HepG2 (cell line): Measurements from ENCODE around the gene COBLL1. TPM values are rescaled to one million over a fixed set of nuclear protein-coding genes. Genes with fewer than 3 reads are reported as not detected.

ENCODE experiments used
- ATAC-seq: fragments of 200-7000 bp; cut with Tn5 transposase; 3 replicates; pipeline ENCODE4 v1.9.1; 2020; ENCODE audit warnings: mild to moderate bottlenecking, moderate library complexity
- BruUV-seq: library from RNA; stranded (reverse); fragments of 400-500 nt; replicated peaks from 2 replicates; lab custom pipeline; 2021; lab: Mats Ljungman, UMichigan
- CTCF ChIA-PET: fragments of 300-600 bp; formaldehyde crosslinking; extraction: SDS; loops from one replicate; lab custom pipeline; 2021; ENCODE audit warnings: low total read pairs, inconsistent platforms, low intra/inter-chr PET ratio; lab: Yijun Ruan, JAX
- POLR2A ChIA-PET: fragments of 350-600 bp; sonication (Branson Sonifier 250); formaldehyde crosslinking; loops from one replicate; lab custom pipeline; 2020; ENCODE audit warnings: antibody characterized with exemption, inconsistent platforms; lab: Yijun Ruan, JAX
- DNase-seq: peaks from one replicate; pipeline ENCODE4 v3.0.0-alpha.2; 2015; ENCODE audit warnings: low spot score
- FAIRE-seq: peaks from 3 replicates; lab custom pipeline; 2011; peaks lifted over from hg19 to GRCh38; lab: Jason Lieb, UNC
- H2AFZ ChIP-seq: one replicate; pipeline ENCODE4 v1.6.1; 2011; ENCODE audit warnings: low read length, inconsistent platforms
- H3K27ac ChIP-seq: fragments of 300-600 bp; 3 replicates; pipeline ENCODE4 v1.8.0; 2011; ENCODE audit warnings: mixed run types, mild to moderate bottlenecking, mixed read lengths, low read length, inconsistent platforms; ENCODE audit not compliant: insufficient read depth; ENCODE audit errors: extremely low read length
- H3K27me3 ChIP-seq, 2 experiments: fragments of 200-600 bp in 1 of 2; 2 replicates in 1 of 2; 3 replicates in 1 of 2; pipeline versions ENCODE4 v1.6.0 to v1.8.0; 2011; ENCODE audit warnings: low read length in 2 of 2, mild to moderate bottlenecking in 2 of 2, moderate library complexity in 2 of 2, inconsistent platforms in 1 of 2; ENCODE audit not compliant: insufficient read depth in 2 of 2, control insufficient read depth in 1 of 2
- H3K36me3 ChIP-seq, 2 experiments: fragments of 200-600 bp in 1 of 2; replicated peaks in 1 of 2; 2 replicates in 1 of 2; 3 replicates in 1 of 2; pipeline versions ENCODE4 v1.5.1 to v1.8.0; 2011; ENCODE audit warnings: low read length in 2 of 2, inconsistent platforms in 1 of 2; ENCODE audit not compliant: insufficient read depth in 2 of 2, control insufficient read depth in 1 of 2
- H3K4me1 ChIP-seq: 2 replicates; pipeline ENCODE4 v1.5.1; 2012; ENCODE audit warnings: low read length, inconsistent platforms; ENCODE audit not compliant: insufficient read depth
- H3K4me2 ChIP-seq: 2 replicates; pipeline ENCODE4 v1.6.0; 2011; ENCODE audit warnings: low read depth, low read length, inconsistent platforms
- H3K4me3 ChIP-seq, 3 experiments: fragments of 200-600 bp in 1 of 3; sonication (generic), shearing (Covaris generic) in 1 of 3; replicated peaks in 1 of 3; 2 replicates each; pipeline ENCODE4 v1.5.1; 2011 to 2016; ENCODE audit warnings: low read length in 3 of 3, inconsistent platforms in 2 of 3, low read depth in 2 of 3, mild to moderate bottlenecking in 2 of 3, control low read depth in 1 of 3, mixed read lengths in 1 of 3; ENCODE audit not compliant: insufficient read depth in 1 of 3
- H3K79me2 ChIP-seq: one replicate; pipeline ENCODE4 v1.6.1; 2011; ENCODE audit warnings: low read length, inconsistent platforms; ENCODE audit not compliant: insufficient read depth
- H3K9ac ChIP-seq: 2 replicates; pipeline ENCODE4 v1.6.0; 2011; ENCODE audit warnings: mild to moderate bottlenecking, low read depth, low read length, inconsistent platforms; ENCODE audit not compliant: insufficient read depth
- H3K9me3 ChIP-seq: 2 replicates; pipeline ENCODE4 v1.5.1; 2012; ENCODE audit warnings: mild to moderate bottlenecking, low read length
- H4K20me1 ChIP-seq: 2 replicates; pipeline ENCODE4 v1.6.0; 2011; ENCODE audit warnings: inconsistent platforms, mild to moderate bottlenecking, low read length, moderate library complexity; ENCODE audit not compliant: insufficient read depth
- CHD4 ChIP-seq: fragments of 200-600 bp; sonication (generic); IDR thresholded peaks from 2 replicates; pipeline ENCODE4 v1.7.0; 2017; ENCODE audit warnings: mild to moderate bottlenecking, low read length, borderline replicate concordance
- HMG20A ChIP-seq: IDR thresholded peaks from 2 replicates; pipeline ENCODE4 v1.6.1; 2016; ENCODE audit warnings: borderline replicate concordance
- WGBS: methylation state at CpG from one replicate; pipeline ENCODE4 v1.1.6; 2017; ENCODE audit warnings: low lambda C conversion rate; 5-methylcytosine and 5-hydroxymethylcytosine counted together
- in situ Hi-C: cut with HindIII; loops from 2 replicates; pipeline ENCODE4 v1.10.0; 2017; ENCODE audit warnings: low pct_unique_long_range_greater_than_20kb; ENCODE audit not compliant: extremely low pct_ligation_motif_present
- intact Hi-C: fragments of 100-400 bp; cut with micrococcal nuclease; formaldehyde crosslinking; loops from one replicate; pipeline ENCODE4 v1.10.0; 2022; ENCODE audit not compliant: unreplicated experiment
- polyA plus RNA-seq, 8 experiments: library from polyadenylated mRNA; depleted of rRNA in 3 of 8; stranded (reverse) in 7 of 8; unstranded in 1 of 8; fragments of >200 nt; fragmentation: Illumina TruSeq in 4 of 8; extraction: Trizol in 4 of 8; gene quantifications; 2 replicates each; pipeline versions ENCODE4 v1.2.1 to v1.2.3, GENCODE V29; 2011 to 2016; ENCODE audit warnings: low read depth in 4 of 8, missing spikeins in 1 of 8, mixed read lengths in 1 of 8; ENCODE audit not compliant: insufficient read depth in 1 of 8
- total RNA-seq, 5 experiments: library from RNA; depleted of rRNA; stranded (reverse); fragments of >200 nt; fragmentation: Illumina TruSeq; extraction: Trizol; gene quantifications; 2 replicates each; pipeline ENCODE4 v1.2.3, GENCODE V29; 2016; ENCODE audit warnings: low read depth in 1 of 5
- TF ChIP-seq, protein P1 (sequence below): sonication (generic); formaldehyde crosslinking; IDR thresholded peaks from 2 replicates; pipeline ENCODE4 v1.4.0; 2020; ENCODE audit warnings: mild to moderate bottlenecking, missing genetic modification reagents
- TF ChIP-seq, protein P2 (sequence below): sonication (generic); formaldehyde crosslinking; IDR thresholded peaks from 2 replicates; pipeline ENCODE4 v1.4.0; 2020; ENCODE audit warnings: mild to moderate bottlenecking, missing genetic modification reagents

The COBLL1 gene
- total and polyA plus RNA-seq, 2 of the 13 experiments (the other 11 are each of a cell fraction or from before 2014, with no cell fraction given), result 32.6 to 86.8 TPM

DNA sequence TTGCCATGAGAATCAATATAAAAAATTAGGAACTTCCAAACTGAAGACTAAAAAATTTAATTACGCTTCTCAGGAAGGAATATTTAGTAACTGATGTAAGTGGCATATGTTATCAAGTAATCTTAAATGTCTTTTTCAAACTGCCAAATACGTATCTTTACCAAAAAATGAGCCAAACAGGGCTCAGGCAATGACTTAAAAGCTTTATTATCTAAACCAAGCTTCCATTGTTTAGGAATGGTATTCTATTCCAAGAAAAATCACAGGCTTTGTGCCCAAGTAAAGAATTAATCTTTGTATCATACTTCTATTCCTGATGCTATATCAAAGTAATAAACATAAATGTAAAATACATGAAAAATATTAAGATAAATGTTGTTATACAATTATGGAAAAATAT is 148.7 kb downstream of the COBLL1 start:
- H3K36me3 ChIP-seq, result peaks cover 15 to 47% of the 10 kb centered on the region in 2 experiments
- ATAC-seq (no peak), FAIRE-seq (no peak), DNase-seq (no peak)
- in situ Hi-C loops (no loop called here), intact Hi-C loops (loop anchor here (1.0 to 5.0 kb wide), 2 partner anchors 18 to 91 kb away; no protein-coding TSS in a partner anchor)
- no peak overlapping the region for H2AFZ ChIP-seq
- ChIA-PET POLR2A (interaction anchor here (1.0 to 1.4 kb wide), 3 partner anchors 10 to 186 kb away, joined by 4 to 8 read pairs (median 5); no protein-coding TSS in a partner anchor), CTCF (interaction anchor here (1.4 kb wide), 1 partner anchor 18 kb away, joined by 7 read pairs; no protein-coding TSS in a partner anchor)
- BruUV-seq, result no TSS peak
- TF ChIP-seq, protein P1, sequence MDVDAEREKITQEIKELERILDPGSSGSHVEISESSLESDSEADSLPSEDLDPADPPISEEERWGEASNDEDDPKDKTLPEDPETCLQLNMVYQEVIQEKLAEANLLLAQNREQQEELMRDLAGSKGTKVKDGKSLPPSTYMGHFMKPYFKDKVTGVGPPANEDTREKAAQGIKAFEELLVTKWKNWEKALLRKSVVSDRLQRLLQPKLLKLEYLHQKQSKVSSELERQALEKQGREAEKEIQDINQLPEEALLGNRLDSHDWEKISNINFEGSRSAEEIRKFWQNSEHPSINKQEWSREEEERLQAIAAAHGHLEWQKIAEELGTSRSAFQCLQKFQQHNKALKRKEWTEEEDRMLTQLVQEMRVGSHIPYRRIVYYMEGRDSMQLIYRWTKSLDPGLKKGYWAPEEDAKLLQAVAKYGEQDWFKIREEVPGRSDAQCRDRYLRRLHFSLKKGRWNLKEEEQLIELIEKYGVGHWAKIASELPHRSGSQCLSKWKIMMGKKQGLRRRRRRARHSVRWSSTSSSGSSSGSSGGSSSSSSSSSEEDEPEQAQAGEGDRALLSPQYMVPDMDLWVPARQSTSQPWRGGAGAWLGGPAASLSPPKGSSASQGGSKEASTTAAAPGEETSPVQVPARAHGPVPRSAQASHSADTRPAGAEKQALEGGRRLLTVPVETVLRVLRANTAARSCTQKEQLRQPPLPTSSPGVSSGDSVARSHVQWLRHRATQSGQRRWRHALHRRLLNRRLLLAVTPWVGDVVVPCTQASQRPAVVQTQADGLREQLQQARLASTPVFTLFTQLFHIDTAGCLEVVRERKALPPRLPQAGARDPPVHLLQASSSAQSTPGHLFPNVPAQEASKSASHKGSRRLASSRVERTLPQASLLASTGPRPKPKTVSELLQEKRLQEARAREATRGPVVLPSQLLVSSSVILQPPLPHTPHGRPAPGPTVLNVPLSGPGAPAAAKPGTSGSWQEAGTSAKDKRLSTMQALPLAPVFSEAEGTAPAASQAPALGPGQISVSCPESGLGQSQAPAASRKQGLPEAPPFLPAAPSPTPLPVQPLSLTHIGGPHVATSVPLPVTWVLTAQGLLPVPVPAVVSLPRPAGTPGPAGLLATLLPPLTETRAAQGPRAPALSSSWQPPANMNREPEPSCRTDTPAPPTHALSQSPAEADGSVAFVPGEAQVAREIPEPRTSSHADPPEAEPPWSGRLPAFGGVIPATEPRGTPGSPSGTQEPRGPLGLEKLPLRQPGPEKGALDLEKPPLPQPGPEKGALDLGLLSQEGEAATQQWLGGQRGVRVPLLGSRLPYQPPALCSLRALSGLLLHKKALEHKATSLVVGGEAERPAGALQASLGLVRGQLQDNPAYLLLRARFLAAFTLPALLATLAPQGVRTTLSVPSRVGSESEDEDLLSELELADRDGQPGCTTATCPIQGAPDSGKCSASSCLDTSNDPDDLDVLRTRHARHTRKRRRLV (CRISPR knock-in tag), result no peak
- TF ChIP-seq, protein P2, sequence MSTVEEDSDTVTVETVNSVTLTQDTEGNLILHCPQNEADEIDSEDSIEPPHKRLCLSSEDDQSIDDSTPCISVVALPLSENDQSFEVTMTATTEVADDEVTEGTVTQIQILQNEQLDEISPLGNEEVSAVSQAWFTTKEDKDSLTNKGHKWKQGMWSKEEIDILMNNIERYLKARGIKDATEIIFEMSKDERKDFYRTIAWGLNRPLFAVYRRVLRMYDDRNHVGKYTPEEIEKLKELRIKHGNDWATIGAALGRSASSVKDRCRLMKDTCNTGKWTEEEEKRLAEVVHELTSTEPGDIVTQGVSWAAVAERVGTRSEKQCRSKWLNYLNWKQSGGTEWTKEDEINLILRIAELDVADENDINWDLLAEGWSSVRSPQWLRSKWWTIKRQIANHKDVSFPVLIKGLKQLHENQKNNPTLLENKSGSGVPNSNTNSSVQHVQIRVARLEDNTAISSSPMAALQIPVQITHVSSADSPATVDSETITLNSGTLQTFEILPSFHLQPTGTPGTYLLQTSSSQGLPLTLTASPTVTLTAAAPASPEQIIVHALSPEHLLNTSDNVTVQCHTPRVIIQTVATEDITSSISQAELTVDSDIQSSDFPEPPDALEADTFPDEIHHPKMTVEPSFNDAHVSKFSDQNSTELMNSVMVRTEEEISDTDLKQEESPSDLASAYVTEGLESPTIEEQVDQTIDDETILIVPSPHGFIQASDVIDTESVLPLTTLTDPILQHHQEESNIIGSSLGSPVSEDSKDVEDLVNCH, result no peak
- no peak for TF ChIP-seq HMG20A (CRISPR knock-in tag)
- 0 out of 2 replicates have a peak, but pooled peaks have one; percentile 13 for TF ChIP-seq CHD4
- peaks cover 5% of the 10 kb centered on the region for H3K79me2 ChIP-seq
- H3K4me1 ChIP-seq, result peaks cover 72% of the 10 kb centered on the region
- no peaks in the 10 kb centered on the region for H4K20me1 ChIP-seq
- no peaks in the 10 kb centered on the region for H3K27me3 ChIP-seq
- no peaks in the 10 kb centered on the region for H3K9me3 ChIP-seq
- H3K27ac ChIP-seq, result peak overlapping the region; percentile 37
- 91% methylated on average over 2 of the region's 2 CpGs for WGBS
- no peak overlapping the region for H3K9ac ChIP-seq
- H3K4me3 ChIP-seq, result peak overlapping the region in 2 of 3 experiments; percentile 5 to 14; a peak in 2 of 6 replicates
- peak overlapping the region; percentile 56 for H3K4me2 ChIP-seq
